Body of pancreas (tissue), 4 donors: Measurements from ENCODE around the gene MYL3. TPM values are rescaled to one million over a fixed set of nuclear protein-coding genes. Genes with fewer than 3 reads are reported as not detected.

ENCODE experiments used
- ATAC-seq: fragments of 150-250 bp; one replicate; pipeline ENCODE4 v1.9.1; 2016
- DNase-seq, 4 donors: peaks; one replicate each; pipeline ENCODE4 v3.0.0-alpha.2; 2019
- H3K27ac ChIP-seq, 4 donors: fragments of 200-600 bp; sonication (generic); 1 replicate in 3 of 4; 2 replicates in 1 of 4; pipeline versions ENCODE4 v1.5.1 to v1.6.1; 2016 to 2019; ENCODE audit warnings: mild to moderate bottlenecking in 1 of 4, mixed read lengths in 1 of 4, moderate library complexity in 1 of 4
- H3K27me3 ChIP-seq, 2 donors: fragments of 200-600 bp; sonication (generic); one replicate each; pipeline ENCODE4 v1.6.0; 2016; ENCODE audit warnings: mild to moderate bottlenecking in 1 of 2
- H3K36me3 ChIP-seq, 2 donors: fragments of 200-600 bp; sonication (generic); replicated peaks in 1 of 2; 2 replicates each; pipeline ENCODE4 v1.5.1; 2016; ENCODE audit warnings: low read depth in 2 of 2; ENCODE audit not compliant: insufficient read depth in 1 of 2
- H3K4me1 ChIP-seq: fragments of 200-600 bp; sonication (generic); one replicate; pipeline ENCODE4 v1.6.0; 2016
- H3K4me3 ChIP-seq, 2 donors: fragments of 200-600 bp; sonication (generic); 1 replicate in 1 of 2; 2 replicates in 1 of 2; pipeline ENCODE4 v1.5.1; 2016 to 2019
- H3K9me3 ChIP-seq, 3 donors: fragments of 200-600 bp; sonication (generic); 1 replicate in 2 of 3; 2 replicates in 1 of 3; pipeline ENCODE4 v1.5.1; 2016
- CTCF ChIP-seq, 7 experiments: fragments of 450-650 bp in 4 of 7; fragments of 200-600 bp in 3 of 7; sonication (generic) in 3 of 7; IDR thresholded peaks; one replicate each; pipeline ENCODE4 v1.5.1; 2016 to 2019; ENCODE audit warnings: antibody characterized with exemption in 7 of 7
- POLR2A ChIP-seq, 3 donors: fragments of 450-650 bp; IDR thresholded peaks; one replicate each; pipeline ENCODE4 v1.6.1; 2016; ENCODE audit warnings: antibody characterized with exemption in 3 of 3, mild to moderate bottlenecking in 2 of 3
- WGBS, 2 donors: methylation state at CpG; one replicate each; pipeline ENCODE4 v1.1.5; 2017; 5-methylcytosine and 5-hydroxymethylcytosine counted together
- intact Hi-C: fragments of 100-400 bp; cut with DNase I; formaldehyde crosslinking; loops from one replicate; pipeline ENCODE4 v1.15.1; 2023
- total RNA-seq, 2 donors: library from RNA; depleted of rRNA; stranded (reverse); fragments of >200 nt; gene quantifications; one replicate each; pipeline ENCODE4 v1.1.0, GENCODE V29; 2016

Gene MYL3
- total RNA-seq, 2 donors from 2014 or later: 10.4 TPM; not detected in 1

GRCh38 chr3:46868287-46868686 is 5.0 kb upstream of the MYL3 start:
- no peak for ATAC-seq
- Histone ChIP-seq H3K4me3 (no peak overlapping the region), H3K4me1 (peaks cover 17% of the 10 kb centered on the region), H3K36me3 (no peaks in the 10 kb centered on the region), H3K9me3 (no peaks in the 10 kb centered on the region), H3K27me3 (no peaks in the 10 kb centered on the region), H3K27ac (peak overlapping the region in 1 of 4 donors; percentile 19)
- intact Hi-C loops: no loop called here
- DNase-seq: no peak
- TF ChIP-seq POLR2A (IDR thresholded peaks at IDR 0.05): no peak
- WGBS, 2 donors: 61 to 84% methylated on average over 2 to 8 of the region's 8 CpGs

DNA sequence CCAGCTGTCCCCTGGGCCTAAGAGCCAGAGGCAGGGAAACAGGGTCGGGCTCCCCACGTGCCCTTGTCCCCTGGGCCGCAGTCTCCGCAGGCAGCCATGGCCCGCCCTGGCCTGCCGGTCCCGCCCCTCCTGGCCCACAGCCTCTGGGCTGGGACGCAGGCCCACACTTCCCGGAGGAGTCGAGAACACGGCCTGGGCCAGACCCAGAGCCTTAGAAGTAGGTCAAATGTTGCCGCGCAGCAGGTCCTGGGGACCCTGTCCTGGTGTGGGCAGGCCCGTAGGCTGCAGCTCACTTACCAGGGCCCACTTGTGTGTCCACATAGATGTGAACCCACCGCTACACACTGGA is 4.3 kb upstream of the MYL3 start:
- H3K4me3 ChIP-seq: no peak overlapping the region
- DNase-seq (peak; percentile 70 to 84 (median 80)), ATAC-seq (peak; percentile 86)
- H3K9me3 ChIP-seq: no peaks in the 10 kb centered on the region
- no peaks in the 10 kb centered on the region for H3K36me3 ChIP-seq
- peaks cover 17% of the 10 kb centered on the region for H3K4me1 ChIP-seq
- intact Hi-C loops: no loop called here
- TF ChIP-seq CTCF (IDR thresholded peaks at IDR 0.05) (no peak), POLR2A (IDR thresholded peaks at IDR 0.05) (no peak)
- 22% methylated on average over 14 of the region's 15 CpGs; no CpG with 5 or more reads in 1 of the 2 donors for WGBS, 2 donors
- peak overlapping the region in 1 of 4 donors; percentile 19 for H3K27ac ChIP-seq
- H3K27me3 ChIP-seq: no peaks in the 10 kb centered on the region

GRCh38 chr3:46866720-46867549 is 3.7 kb upstream of the MYL3 start:
- TF ChIP-seq POLR2A (IDR thresholded peaks at IDR 0.05) (no peak), CTCF (IDR thresholded peaks at IDR 0.05) (peak; percentile 71 to 89 (median 83))
- no peaks in the 10 kb centered on the region for H3K9me3 ChIP-seq
- peaks cover 17% of the 10 kb centered on the region for H3K4me1 ChIP-seq
- H3K27me3 ChIP-seq: no peaks in the 10 kb centered on the region
- 22 to 27% methylated on average over 10 to 15 of the region's 15 CpGs for WGBS, 2 donors
- DNase-seq (peak; percentile 74 to 86 (median 82)), ATAC-seq (peak; percentile 62)
- no peaks in the 10 kb centered on the region for H3K36me3 ChIP-seq
- H3K27ac ChIP-seq: no peak overlapping the region
- intact Hi-C loops: no loop called here
- H3K4me3 ChIP-seq: no peak overlapping the region

DNA sequence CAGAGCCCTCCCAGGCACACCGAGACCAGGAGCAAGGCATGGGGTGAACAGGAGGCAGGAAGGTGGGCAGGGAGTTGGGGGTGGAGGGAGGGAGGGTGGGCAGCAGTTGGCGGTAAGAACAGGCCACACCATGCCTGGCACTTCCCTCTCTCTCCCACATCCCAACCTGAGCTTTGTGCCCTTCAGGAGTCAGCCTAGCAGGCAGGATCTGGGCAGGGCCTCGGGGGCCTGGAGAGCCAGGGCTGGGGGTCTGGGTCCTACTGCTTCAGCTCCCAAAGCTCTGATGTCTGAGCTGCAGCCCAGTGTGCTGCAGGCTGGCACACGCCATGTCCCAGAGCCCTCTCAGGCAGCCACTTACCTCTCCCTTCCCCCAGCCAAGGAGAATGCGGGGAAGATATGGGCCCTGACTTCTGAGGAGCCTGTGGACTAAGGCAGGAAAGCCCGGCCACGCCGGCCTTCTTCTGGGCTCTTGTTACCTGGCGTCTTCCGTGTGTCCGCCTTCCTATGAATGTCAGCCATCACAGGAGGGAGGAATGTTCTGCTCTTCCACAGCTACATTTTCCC is 2.9 kb upstream of the MYL3 start:
- Histone ChIP-seq H3K4me1 (peaks cover 22% of the 10 kb centered on the region), H3K9me3 (no peaks in the 10 kb centered on the region), H3K4me3 (no peak overlapping the region), H3K27ac (no peak overlapping the region), H3K36me3 (no peaks in the 10 kb centered on the region), H3K27me3 (no peaks in the 10 kb centered on the region)
- ATAC-seq (no peak), DNase-seq (no peak)
- TF ChIP-seq CTCF (IDR thresholded peaks at IDR 0.05) (no peak), POLR2A (IDR thresholded peaks at IDR 0.05) (no peak)
- intact Hi-C loops: no loop called here
- 69 to 71% methylated on average over 11 of the region's 11 CpGs for WGBS, 2 donors

DNA sequence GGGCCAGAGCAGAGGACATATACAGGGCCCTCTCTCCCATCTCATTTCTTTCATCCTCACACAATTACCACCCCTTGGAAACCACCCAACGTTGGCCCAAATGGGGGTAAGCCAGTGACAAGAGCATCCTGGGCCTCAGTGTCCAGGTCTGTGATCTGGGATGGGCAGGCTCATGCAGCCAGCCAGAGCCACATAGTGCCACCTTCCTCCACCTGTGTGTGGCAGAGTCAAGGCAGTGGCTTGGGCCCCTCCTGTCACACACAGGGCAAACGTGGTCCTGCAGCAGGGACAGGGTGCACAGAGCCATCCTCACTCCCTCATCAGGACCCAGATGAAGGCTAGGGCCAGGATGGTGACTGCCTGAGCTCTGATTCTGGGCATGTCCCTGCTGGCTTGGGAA is 2.3 kb upstream of the MYL3 start:
- 20 to 50% methylated on average over 1 of the region's 2 CpGs for WGBS, 2 donors
- no peak overlapping the region for H3K27ac ChIP-seq
- H3K36me3 ChIP-seq: no peaks in the 10 kb centered on the region
- no peak for ATAC-seq
- intact Hi-C loops: no loop called here
- H3K27me3 ChIP-seq: no peaks in the 10 kb centered on the region
- H3K9me3 ChIP-seq: no peaks in the 10 kb centered on the region
- TF ChIP-seq CTCF (IDR thresholded peaks at IDR 0.05): no peak
- TF ChIP-seq POLR2A (IDR thresholded peaks at IDR 0.05): no peak
- peaks cover 22% of the 10 kb centered on the region for H3K4me1 ChIP-seq
- DNase-seq: no peak
- H3K4me3 ChIP-seq: no peak overlapping the region
